ENCODE results near the gene FCRLA. TPM values are rescaled to one million over a fixed set of nuclear protein-coding genes. Genes with fewer than 3 reads are reported as not detected.
"Not testable (repeated sequence)": the region's sequence is repeated elsewhere in the genome, so short reads cannot be mapped to it uniquely, and the experiment has no call there.

FCRLA gene
- total RNA-seq, 4 donors from 2014 or later = 0.85 to 47.0 (median 5.0) TPM; not detected in 1

DNA sequence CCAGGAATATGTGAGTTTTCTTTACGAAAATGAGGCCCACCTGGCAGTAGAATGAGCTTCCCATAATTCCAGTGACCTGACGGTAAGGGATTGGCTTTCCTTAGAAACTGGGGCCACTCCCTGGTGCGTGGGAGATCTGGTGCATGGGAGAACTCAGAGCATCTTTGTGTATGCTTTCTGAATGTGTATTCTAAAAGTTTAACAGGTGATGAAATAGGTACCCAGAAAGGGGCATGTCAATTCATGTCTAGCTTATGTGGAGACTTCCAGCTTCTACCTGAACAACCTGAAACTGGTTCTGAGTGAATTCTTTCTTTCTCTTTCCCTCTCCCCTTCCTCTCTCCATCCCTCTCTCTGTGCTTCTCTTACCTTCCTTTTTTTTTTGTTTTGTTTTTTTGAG, 15.2 kb upstream of the FCRLA start:
- no peaks in the 10 kb centered on the region for H3K4me1 ChIP-seq
- H3K9me3 ChIP-seq = no peaks in the 10 kb centered on the region
- H3K4me3 ChIP-seq = no peak overlapping the region
- no peak for DNase-seq
- no peaks in the 10 kb centered on the region for H3K27me3 ChIP-seq
- H3K27ac ChIP-seq = no peak overlapping the region
- TF ChIP-seq POLR2A (IDR thresholded peaks at IDR 0.05) = no peak
- TF ChIP-seq, protein P1, sequence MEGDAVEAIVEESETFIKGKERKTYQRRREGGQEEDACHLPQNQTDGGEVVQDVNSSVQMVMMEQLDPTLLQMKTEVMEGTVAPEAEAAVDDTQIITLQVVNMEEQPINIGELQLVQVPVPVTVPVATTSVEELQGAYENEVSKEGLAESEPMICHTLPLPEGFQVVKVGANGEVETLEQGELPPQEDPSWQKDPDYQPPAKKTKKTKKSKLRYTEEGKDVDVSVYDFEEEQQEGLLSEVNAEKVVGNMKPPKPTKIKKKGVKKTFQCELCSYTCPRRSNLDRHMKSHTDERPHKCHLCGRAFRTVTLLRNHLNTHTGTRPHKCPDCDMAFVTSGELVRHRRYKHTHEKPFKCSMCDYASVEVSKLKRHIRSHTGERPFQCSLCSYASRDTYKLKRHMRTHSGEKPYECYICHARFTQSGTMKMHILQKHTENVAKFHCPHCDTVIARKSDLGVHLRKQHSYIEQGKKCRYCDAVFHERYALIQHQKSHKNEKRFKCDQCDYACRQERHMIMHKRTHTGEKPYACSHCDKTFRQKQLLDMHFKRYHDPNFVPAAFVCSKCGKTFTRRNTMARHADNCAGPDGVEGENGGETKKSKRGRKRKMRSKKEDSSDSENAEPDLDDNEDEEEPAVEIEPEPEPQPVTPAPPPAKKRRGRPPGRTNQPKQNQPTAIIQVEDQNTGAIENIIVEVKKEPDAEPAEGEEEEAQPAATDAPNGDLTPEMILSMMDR (IDR thresholded peaks at IDR 0.05) = no peak
- no peaks in the 10 kb centered on the region for H3K36me3 ChIP-seq

DNA sequence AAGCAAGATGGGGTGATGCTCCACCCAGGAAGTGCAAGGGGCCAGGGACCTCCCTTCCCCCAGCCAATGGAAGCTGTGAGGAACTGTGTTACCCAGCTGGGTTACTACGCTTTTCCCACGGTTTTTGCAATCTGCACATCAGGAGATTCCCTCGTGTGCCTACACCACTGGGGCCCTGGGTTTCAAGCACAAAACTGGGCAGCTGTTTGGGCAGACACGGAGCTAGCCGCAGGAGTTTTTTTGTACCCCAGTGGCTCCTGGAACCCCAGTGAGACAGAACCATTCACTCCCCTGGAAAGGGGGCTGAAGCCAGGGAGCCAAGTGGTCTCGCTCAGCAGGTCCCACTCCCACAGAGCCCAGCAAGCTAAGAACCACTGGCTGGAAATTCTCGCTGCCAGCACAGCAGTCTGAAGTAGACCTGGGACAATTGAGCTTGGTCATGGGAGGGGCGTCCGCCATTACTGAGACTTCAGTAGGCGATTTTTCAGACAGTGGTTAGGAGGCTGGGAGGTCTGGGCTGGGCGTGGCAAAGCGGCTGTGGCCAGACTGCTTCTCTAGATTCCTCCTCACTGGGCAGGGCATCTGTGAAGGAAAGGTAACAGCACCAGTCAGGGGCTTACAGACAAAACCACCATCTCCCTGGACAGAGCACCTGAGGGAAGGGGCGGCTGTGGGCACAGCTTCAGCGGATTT, 13.9 kb upstream of the FCRLA start:
- H3K27ac ChIP-seq, H3K9me3 ChIP-seq, H3K27me3 ChIP-seq, H3K4me1 ChIP-seq, DNase-seq, H3K36me3 ChIP-seq, H3K4me3 ChIP-seq: not testable (repeated sequence)

DNA sequence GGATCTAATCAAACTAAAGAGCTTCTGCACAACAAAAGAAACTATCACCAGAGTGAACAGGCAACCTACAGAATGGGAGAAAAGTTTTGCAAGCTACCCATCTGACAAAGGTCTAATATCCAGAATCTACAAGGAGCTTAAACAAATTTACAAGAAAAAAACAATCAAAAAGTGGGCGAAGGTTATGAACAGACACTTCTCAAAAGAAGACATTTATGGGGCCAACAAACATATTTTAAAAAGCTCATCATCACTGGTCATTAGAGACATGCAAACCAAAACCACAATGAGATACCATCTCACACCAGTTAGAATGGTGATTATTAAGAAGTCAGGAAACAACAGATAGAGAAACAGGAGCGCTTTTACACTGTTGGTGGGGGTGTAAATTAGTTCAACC, 8.7 kb upstream of the FCRLA start:
- H3K36me3 ChIP-seq, H3K4me1 ChIP-seq, H3K9me3 ChIP-seq, H3K27ac ChIP-seq, H3K4me3 ChIP-seq, DNase-seq, H3K27me3 ChIP-seq: not testable (repeated sequence)

DNA sequence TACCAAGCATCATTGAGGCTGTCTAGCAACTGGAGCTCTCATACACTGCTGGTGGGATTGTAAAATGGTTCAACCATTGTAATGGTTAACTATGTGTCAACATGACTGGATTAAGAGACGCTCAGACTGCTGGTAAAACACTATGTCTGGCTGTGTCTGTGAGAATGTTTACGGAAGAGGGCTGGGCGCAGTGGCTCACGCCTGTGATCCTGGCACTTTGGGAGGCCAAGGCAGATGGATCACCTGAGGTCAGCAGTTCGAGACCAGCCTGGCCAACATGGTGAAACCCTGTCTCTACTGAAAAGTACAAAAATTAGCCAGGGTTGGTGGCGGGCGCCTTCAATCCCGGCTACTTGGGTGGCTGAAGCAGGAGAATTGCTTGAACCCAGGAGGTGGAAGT, 4.8 kb upstream of the FCRLA start:
- Histone ChIP-seq H3K36me3 (no peaks in the 10 kb centered on the region), H3K9me3 (no peaks in the 10 kb centered on the region), H3K4me3 (no peak overlapping the region), H3K27me3 (no peaks in the 10 kb centered on the region), H3K4me1 (no peaks in the 10 kb centered on the region), H3K27ac (no peak overlapping the region)
- TF ChIP-seq POLR2A (IDR thresholded peaks at IDR 0.05) = no peak
- TF ChIP-seq, protein P1 (IDR thresholded peaks at IDR 0.05) = no peak
- DNase-seq = no peak

DNA sequence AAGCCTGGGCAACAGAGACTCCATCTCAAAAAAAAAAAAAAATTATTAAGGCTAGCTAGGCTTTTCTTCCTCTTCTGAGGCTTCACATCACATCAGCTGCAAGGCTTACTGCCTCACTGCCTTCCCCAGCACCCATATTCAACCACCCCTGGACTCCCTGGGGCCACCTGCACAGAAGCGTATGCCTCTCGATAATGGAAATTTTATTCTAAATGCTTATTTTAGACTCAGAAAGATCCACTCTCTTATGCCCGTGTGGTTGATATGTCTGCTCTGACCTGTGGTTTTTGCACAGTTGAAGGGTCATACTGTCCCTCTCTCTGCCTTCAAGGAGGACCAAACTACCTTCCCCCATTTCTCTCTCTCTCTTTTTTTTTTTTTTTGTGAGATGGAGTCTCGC, 1.5 kb upstream of the FCRLA start:
- DNase-seq = peak in 2 of 3 donors; percentile 70 to 78
- H3K4me3 ChIP-seq = no peak overlapping the region
- no peaks in the 10 kb centered on the region for H3K9me3 ChIP-seq
- no peaks in the 10 kb centered on the region for H3K4me1 ChIP-seq
- H3K27me3 ChIP-seq = no peaks in the 10 kb centered on the region
- H3K27ac ChIP-seq = peak overlapping the region in 1 of 4 donors; percentile 69
- no peak for TF ChIP-seq POLR2A (IDR thresholded peaks at IDR 0.05)
- H3K36me3 ChIP-seq = no peaks in the 10 kb centered on the region

DNA sequence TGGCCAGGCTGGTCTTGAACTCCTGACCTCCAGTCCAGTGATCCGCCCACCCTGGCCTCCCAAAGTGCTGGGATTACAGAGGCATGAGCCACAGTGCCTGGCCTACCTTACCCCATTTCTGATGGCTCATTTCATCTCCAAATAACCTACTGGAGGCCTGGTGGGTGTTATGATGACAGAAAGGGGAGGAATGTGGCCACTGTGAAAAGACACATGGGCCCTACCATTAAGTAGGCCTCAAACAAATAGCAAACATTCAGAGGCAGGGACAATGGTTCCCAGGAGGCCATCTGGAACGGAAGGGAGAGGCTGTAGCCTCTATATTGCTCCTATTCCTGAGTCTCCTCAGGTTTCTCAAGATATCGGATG, 932 bp upstream of the FCRLA start:
- no peak overlapping the region for H3K4me3 ChIP-seq
- no peak for TF ChIP-seq POLR2A (IDR thresholded peaks at IDR 0.05)
- TF ChIP-seq, protein P1 (IDR thresholded peaks at IDR 0.05) = no peak
- peak overlapping the region in 1 of 4 donors; percentile 69 for H3K27ac ChIP-seq
- no peaks in the 10 kb centered on the region for H3K27me3 ChIP-seq
- no peaks in the 10 kb centered on the region for H3K4me1 ChIP-seq
- H3K9me3 ChIP-seq = no peaks in the 10 kb centered on the region
- DNase-seq = no peak
- H3K36me3 ChIP-seq = no peaks in the 10 kb centered on the region

DNA sequence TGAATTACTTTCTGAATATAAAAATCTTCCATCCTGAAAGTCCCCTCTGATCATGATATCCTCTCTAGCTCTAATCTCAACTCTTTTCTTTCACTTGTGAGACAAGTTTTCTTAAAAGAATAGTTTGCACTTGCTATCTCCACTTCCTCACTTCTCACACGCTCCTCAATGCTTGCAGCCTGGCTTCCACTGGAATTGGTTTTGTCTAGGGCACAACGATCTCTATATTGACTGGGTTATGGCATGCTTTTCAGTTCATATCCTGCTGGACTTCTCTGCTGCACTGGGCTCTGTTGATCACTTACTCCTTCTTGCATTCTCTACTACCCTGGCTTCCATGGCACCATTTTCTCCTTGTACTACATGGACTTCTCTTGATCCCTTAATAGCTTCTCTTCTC, 474 bp downstream of the FCRLA start:
- Histone ChIP-seq H3K4me1 (no peaks in the 10 kb centered on the region), H3K27ac (peak overlapping the region in 2 of 4 donors; percentile 2 to 69), H3K36me3 (no peaks in the 10 kb centered on the region), H3K4me3 (peak overlapping the region in 2 of 4 donors; percentile 2 to 22), H3K9me3 (no peaks in the 10 kb centered on the region), H3K27me3 (no peaks in the 10 kb centered on the region)
- DNase-seq = no peak
- no peak for TF ChIP-seq POLR2A (IDR thresholded peaks at IDR 0.05)

DNA sequence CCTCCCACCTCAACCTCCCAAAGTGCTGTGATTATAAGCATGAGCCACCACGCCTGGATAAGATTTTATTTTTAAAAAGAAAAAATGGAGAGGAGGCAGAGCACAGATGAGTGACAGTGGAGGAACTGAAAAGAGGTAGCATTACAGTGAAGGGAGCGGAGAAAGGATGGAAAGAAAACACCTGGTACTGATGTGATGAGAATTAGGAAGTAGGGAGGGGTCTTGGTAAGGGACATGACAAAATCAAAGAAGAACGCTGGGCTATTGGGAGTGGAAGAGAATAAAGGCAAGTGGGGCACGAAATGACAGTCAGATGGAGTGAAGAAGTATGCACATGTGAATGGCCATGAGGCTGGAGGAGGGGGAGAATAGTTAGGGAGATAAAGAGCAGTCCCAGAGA, 2.3 kb downstream of the FCRLA start:
- TF ChIP-seq, protein P1 (IDR thresholded peaks at IDR 0.05) = no peak
- no peak for TF ChIP-seq POLR2A (IDR thresholded peaks at IDR 0.05)
- H3K4me1 ChIP-seq = no peaks in the 10 kb centered on the region
- peak overlapping the region in 1 of 4 donors; percentile 69 for H3K27ac ChIP-seq
- H3K4me3 ChIP-seq = peak overlapping the region in 1 of 4 donors; percentile 0
- no peaks in the 10 kb centered on the region for H3K36me3 ChIP-seq
- no peaks in the 10 kb centered on the region for H3K27me3 ChIP-seq
- no peaks in the 10 kb centered on the region for H3K9me3 ChIP-seq
- no peak for DNase-seq

Measured in Peyer's patch (tissue), 4 donors.